HUDEP-2 (cell line): Measurements from ENCODE around the gene ATF7.
"Not testable (repeated sequence)": the region's sequence is repeated elsewhere in the genome, so short reads cannot be mapped to it uniquely, and the experiment has no call there.

Experiments used
- DNase-seq, 76 experiments: peaks; one replicate each; lab custom pipeline; 2025; ENCODE audit not compliant: unreplicated experiment in 76 of 76; lab: John Stamatoyannopoulos, UW

The ATF7 gene

GRCh38 chr12:53631721-53632120 lies 5.5 kb upstream of the ATF7 start:
- no peak for DNase-seq

DNA sequence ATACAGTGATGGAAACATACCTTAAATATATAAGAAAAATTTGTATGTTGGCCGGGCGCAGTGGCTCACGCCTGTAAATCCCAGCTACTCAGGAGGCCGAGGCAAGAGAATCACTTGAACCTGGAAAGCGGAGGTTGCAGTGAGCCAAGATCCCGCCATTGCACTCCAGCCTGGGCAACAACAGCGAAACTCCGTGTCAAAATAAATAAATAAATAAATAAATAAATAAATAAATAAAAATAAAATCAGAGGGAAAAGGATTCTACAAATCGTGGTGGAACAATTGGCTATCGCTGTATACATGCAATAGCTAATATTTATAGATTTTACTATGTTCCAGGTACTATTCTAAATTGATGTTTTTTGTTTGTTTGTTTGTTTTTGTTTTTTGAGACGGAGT lies 1.7 kb upstream of the ATF7 start:
- no peak for DNase-seq

GRCh38 chr12:53626702-53627169 lies 554 bp upstream of the ATF7 start:
- peak in 1 of 76 experiments; percentile 30 for DNase-seq

GRCh38 chr12:53625373-53625945 lies 723 bp downstream of the ATF7 start:
- DNase-seq: no peak

GRCh38 chr12:53624956-53625355 lies 1.2 kb downstream of the ATF7 start:
- no peak for DNase-seq

GRCh38 chr12:53624458-53624857 lies 1.7 kb downstream of the ATF7 start:
- no peak for DNase-seq

DNA sequence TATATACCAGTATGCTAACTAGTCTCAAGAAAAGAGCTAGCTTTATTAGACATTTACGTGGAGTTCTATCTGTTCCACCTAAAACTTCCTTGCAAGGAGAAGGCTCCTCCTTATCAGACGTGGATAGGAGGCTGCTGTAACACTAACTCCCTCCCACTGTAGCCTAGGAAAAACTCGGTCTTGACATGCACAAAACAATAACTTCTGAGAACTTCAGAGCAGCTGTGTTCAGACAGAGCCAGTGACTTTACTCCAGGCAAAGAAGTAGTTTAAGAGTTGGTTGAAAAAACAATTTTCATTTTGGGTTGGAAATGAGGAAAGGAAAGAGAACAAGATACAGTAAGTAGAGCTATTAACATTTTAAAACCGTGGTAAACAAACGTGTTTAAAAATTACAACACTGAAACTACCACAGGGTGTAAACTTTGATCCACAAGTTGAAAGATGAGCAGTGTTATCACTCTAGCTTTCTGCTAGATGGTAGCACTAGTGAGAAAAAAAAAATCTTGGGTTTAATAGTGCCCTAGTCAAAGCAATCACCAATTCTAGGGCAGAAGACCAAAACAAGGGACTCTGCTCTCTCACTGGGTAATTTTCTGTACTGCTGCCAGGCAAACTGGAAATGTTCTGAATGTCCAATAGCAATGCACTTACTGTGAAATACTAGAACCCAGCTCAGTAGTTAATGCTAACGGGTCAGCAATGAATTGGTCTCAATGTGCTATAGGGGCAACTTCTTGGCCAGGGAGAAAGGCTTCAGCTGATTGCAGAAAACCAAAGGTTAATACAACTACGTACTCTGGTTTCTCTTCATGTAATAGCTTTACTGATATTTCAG lies 2.4 kb downstream of the ATF7 start:
- peak in 8 of 76 experiments; percentile 5 to 14 (median 8) for DNase-seq

DNA sequence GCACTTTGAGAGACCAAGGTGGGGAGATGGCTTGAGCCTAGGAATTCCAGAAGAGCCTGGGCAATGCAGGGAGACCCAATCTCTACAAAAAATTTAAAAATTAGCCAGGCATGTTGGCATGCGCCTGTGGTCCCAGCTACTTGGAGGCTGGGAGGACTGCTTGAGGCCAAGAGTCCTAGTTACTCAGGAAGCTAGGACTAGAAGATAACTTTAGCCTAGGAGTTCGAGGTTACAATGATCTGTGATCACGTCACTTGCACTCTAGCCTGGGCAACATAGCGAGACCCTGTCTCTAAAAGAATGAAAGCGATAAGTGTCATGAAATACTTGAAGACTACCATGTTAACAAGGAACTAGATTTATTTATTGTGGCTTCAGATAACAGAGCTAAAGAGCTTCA lies 3.5 kb downstream of the ATF7 start:
- DNase-seq: no peak

DNA sequence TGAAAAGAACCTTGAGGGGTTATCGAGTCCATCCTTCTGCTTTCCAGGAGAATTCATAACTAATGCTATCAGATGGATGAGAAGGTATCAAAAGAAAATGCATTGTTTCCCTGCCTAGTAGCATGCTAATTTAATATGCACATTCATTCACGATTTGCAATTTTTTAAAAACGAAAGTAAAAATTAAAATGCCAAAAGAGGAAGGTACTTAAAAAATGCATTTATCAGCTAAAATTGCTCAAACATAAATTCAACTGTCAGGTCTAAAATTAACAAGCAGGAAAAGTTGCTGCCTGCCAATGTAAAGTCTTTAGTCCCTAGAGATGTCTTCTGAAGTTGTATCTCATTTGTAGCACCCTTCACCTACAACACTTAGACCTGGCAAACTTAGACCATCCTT lies 7.9 kb downstream of the ATF7 start:
- no peak for DNase-seq

GRCh38 chr12:53617700-53618099 lies 8.5 kb downstream of the ATF7 start:
- DNase-seq: no peak

- DNase-seq: no peak
Observed at GRCh38 chr12:53616950-53617349, 9.2 kb downstream of the ATF7 start.

DNA sequence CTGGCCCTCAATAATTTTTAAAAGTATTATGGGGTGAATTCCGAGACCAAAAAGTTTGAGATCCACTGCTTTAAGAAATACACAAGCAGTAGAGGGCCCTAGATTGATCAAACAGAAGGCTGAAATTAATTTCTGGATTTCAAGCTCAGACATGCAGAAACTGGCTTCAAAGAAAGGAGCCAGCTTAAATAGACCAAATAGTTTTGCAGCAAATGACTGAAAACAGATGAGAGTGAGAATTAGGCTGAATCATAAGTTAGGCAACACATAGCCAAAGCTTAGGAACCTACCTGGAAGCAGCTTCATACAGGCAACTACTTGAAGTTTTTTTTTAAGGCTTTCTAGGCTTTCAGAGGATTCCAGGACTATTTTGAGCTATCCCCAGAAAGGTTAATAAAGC lies 12.4 kb downstream of the ATF7 start:
- no peak for DNase-seq

GRCh38 chr12:53612978-53613377 lies 13.2 kb downstream of the ATF7 start:
- no peak for DNase-seq

DNA sequence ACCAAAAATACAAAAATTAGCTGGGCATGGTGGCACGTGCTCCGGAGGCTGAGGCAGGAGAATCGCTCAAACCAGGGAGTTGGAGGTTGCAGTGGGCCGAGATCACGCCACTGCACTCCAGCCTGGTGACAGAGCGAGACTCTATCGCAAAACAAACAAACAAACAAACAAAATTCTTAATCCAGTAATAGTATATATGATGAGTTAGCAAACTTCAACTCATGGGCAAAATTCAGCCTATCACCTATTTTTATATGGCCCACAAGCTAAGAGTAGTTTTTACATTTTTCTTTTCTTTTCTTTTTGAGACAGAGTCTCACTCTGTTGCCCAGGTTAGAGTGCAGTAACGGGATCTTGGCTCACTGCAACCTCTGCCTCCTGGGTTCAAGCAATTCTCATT lies 14.9 kb downstream of the ATF7 start:
- DNase-seq: no peak

DNA sequence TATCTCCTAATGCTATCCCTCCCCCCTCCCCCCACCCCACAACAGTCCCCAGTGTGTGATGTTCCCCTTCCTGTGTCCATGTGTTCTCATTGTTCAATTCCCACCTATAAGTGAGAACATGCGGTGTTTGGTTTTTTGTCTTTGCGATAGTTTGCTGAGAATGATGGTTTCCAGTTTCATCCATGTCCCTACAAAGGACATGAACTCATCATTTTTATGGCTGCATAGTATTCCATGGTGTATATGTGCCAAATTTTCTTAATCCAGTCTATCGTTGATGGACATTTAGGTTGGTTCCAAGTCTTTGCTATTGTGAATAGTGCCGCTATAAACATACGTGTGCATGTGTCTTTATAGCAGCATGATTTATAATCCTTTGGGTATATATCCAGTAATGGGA lies 19.5 kb downstream of the ATF7 start:
- DNase-seq: not testable (repeated sequence)

GRCh38 chr12:53604581-53604980 lies 21.6 kb downstream of the ATF7 start:
- DNase-seq: no peak

GRCh38 chr12:53603804-53604203 lies 22.4 kb downstream of the ATF7 start:
- no peak for DNase-seq

DNA sequence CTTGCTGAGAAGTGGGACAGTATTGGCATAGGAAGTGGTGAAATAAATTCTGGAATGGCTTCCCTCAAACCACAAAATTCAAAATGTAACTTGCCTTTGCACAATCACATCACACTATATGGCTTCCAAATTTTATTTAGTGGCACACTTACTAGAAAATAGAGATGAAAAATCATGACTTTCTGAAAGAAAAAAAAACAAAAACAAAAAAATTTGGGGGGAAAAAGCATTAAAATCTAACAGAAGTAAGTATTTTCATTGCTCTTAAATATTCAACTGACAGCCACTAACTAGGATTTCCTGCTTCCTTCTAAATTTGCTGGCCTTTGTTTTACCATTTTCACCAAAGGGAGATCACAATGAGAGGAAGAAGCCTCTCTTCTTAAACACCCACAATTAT lies 23.0 kb downstream of the ATF7 start:
- DNase-seq: no peak

- no peak for DNase-seq
Observed at GRCh38 chr12:53602176-53602864, 23.9 kb downstream of the ATF7 start.

DNA sequence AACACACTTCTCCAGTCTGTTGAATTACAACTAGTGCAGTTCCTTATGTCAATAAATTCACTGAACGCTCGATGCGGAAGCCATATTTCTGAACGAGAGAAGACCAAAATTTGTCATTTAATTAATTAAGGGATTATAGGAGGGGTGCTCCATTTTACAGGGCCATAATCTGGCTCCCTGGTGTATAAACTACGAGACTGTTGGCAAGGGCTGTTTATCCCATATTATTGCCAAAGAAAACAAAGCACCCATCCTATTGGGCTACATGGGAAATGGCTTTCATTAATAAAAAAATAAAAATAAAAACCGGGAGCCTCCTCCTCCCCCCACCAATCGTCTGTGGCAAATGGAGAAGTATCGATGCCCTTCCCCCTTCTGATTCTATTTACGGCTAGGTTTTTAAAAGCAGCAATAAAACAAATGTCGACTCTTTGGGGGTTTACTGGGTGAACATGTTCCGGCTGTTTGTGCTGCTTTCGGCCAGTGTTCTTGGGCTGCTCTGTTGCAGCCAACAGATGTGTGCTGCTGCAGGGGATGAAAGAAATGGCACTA lies 24.8 kb downstream of the ATF7 start:
- DNase-seq: no peak

- DNase-seq: no peak
Observed at GRCh38 chr12:53600490-53601295, 25.5 kb downstream of the ATF7 start.
